ENCODE results near the gene ADGRB3. TPM values are rescaled to one million over a fixed set of nuclear protein-coding genes. Genes with fewer than 3 reads are reported as not detected.

Gene ADGRB3
- total and polyA plus RNA-seq, 8 donors, result 0.19 to 16.0 (median 0.61) TPM; not detected in 1

DNA sequence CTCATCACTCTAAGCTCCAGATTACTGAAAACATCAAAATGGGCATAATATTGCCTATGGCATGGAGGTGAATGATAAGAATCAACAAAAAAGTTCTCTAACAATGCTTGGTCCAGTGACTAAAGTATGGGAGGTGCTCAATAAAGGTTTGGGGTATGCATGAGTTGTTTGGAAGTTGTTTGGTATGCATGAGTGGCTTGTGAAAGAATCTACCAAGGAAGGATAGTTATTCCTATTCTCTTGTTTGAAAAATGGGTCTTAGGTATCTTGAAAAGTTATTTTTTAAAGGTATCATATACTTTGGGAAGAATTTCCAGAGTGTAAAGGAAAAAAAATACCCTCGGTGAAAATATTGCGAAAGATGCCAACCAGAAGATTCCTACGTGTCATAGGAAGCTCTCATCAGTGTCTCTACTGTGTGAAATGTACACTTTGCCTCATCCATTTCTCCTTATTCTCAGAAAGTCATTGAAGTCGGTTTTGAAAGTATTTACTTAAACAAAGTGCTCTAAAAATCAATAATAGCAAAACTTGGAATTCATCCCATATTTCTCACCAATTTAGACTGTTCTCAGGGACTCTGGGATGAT, 449.8 kb downstream of the ADGRB3 start:
- H3K27ac ChIP-seq, result no peak overlapping the region
- intact Hi-C loops (cut with DNase I; ENCODE audit: low total_unique reads), result no loop called here
- H3K36me3 ChIP-seq, result no peaks in the 10 kb centered on the region
- no peak for DNase-seq
- 66 to 72% (median 72%) methylated on average over 4 of the region's 4 CpGs for WGBS, 5 donors
- no peak for TF ChIP-seq POLR2A (IDR thresholded peaks at IDR 0.05)
- H3K4me3 ChIP-seq, result no peak overlapping the region
- H3K9me3 ChIP-seq, result no peaks in the 10 kb centered on the region
- no peaks in the 10 kb centered on the region for H3K27me3 ChIP-seq
- H3K4me1 ChIP-seq, result no peaks in the 10 kb centered on the region

DNA sequence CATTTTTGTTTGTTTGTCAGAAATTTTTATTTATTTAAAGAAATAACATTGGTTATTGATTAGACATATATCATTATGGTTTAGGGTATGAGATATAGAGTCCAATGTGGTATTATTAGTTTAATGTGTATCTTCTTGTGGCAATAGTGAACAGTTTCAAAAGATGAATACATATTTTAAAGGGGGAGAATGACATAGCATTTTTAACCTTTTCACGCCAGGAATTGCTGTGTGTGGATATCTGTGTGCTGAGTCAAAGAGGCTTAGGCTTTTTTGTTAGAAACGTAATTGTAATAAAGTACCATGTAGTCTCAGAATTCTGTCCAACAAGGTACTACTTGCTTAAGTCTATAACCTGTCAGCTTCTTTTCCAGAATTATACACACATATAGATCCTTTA, 451.6 kb downstream of the ADGRB3 start:
- WGBS, 5 donors, result 81 to 89% (median 86%) methylated on average over 2 of the region's 2 CpGs
- TF ChIP-seq POLR2AphosphoS5 (IDR thresholded peaks at IDR 0.05) (no peak), EP300 (IDR thresholded peaks at IDR 0.05) (no peak), POLR2A (IDR thresholded peaks at IDR 0.05) (no peak)
- TF ChIP-seq, protein P1, sequence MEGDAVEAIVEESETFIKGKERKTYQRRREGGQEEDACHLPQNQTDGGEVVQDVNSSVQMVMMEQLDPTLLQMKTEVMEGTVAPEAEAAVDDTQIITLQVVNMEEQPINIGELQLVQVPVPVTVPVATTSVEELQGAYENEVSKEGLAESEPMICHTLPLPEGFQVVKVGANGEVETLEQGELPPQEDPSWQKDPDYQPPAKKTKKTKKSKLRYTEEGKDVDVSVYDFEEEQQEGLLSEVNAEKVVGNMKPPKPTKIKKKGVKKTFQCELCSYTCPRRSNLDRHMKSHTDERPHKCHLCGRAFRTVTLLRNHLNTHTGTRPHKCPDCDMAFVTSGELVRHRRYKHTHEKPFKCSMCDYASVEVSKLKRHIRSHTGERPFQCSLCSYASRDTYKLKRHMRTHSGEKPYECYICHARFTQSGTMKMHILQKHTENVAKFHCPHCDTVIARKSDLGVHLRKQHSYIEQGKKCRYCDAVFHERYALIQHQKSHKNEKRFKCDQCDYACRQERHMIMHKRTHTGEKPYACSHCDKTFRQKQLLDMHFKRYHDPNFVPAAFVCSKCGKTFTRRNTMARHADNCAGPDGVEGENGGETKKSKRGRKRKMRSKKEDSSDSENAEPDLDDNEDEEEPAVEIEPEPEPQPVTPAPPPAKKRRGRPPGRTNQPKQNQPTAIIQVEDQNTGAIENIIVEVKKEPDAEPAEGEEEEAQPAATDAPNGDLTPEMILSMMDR (IDR thresholded peaks at IDR 0.05), result no peak
- Histone ChIP-seq H3K4me3 (no peak overlapping the region), H3K9me3 (no peaks in the 10 kb centered on the region), H3K4me1 (no peaks in the 10 kb centered on the region), H3K27me3 (no peaks in the 10 kb centered on the region), H3K27ac (no peak overlapping the region), H3K36me3 (no peaks in the 10 kb centered on the region)
- intact Hi-C loops (cut with DNase I; ENCODE audit: low total_unique reads), result no loop called here
- no peak for DNase-seq

DNA sequence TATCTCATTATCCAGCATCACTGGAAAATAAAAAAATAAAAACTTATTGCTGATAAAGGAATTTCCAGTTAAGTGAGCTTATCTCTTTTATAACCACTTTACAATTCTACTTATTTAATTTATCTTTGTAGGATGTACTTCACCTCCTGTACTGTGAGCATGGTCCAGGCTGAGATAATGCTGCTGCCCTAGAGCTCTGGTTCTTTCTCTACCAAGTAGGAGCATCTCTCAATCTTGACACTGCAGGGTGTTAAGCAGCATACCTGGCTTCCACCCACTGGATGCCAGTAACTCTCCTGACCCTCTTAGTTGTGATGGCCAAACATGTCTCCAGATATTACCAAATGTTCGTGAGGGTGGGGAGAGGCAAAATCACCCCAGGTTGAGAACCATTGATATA, 454.5 kb downstream of the ADGRB3 start:
- intact Hi-C loops (cut with DNase I; ENCODE audit: low total_unique reads), result no loop called here
- no peaks in the 10 kb centered on the region for H3K27me3 ChIP-seq
- TF ChIP-seq, protein P1 (IDR thresholded peaks at IDR 0.05), result no peak
- no peak for DNase-seq
- H3K4me3 ChIP-seq, result no peak overlapping the region
- no peak overlapping the region for H3K27ac ChIP-seq
- 63 to 73% (median 65%) methylated on average over 1 of the region's 1 CpG for WGBS, 5 donors
- H3K9me3 ChIP-seq, result no peaks in the 10 kb centered on the region
- H3K36me3 ChIP-seq, result no peaks in the 10 kb centered on the region
- no peaks in the 10 kb centered on the region for H3K4me1 ChIP-seq

DNA sequence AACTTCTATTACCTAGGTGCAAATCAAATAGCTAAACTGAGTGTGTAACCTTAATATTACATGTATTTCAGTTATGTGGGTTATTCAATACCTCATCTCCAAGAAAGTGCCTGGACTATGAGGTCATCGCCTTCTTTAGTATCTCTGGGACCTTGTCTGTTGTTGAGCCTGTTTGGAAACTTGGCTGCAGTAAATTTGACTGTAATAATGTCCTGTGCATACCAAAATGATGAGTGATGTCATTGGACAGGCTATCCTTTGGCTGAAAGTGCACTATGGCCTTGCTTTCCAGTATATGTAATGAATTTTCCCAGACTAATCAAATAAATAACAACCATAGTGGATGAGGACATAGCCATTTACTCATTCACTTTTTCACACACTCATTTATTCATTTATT, 455.1 kb downstream of the ADGRB3 start:
- Histone ChIP-seq H3K4me1 (no peaks in the 10 kb centered on the region), H3K36me3 (no peaks in the 10 kb centered on the region), H3K27me3 (no peaks in the 10 kb centered on the region), H3K9me3 (no peaks in the 10 kb centered on the region), H3K4me3 (no peak overlapping the region), H3K27ac (no peak overlapping the region)
- WGBS, 5 donors, result 53 to 80% (median 70%) methylated on average over 1 of the region's 1 CpG
- DNase-seq, result no peak
- intact Hi-C loops (cut with DNase I; ENCODE audit: low total_unique reads), result no loop called here
- TF ChIP-seq POLR2A (IDR thresholded peaks at IDR 0.05) (no peak), POLR2AphosphoS5 (IDR thresholded peaks at IDR 0.05) (no peak), EP300 (IDR thresholded peaks at IDR 0.05) (no peak)
- TF ChIP-seq, protein P1 (IDR thresholded peaks at IDR 0.05), result no peak

DNA sequence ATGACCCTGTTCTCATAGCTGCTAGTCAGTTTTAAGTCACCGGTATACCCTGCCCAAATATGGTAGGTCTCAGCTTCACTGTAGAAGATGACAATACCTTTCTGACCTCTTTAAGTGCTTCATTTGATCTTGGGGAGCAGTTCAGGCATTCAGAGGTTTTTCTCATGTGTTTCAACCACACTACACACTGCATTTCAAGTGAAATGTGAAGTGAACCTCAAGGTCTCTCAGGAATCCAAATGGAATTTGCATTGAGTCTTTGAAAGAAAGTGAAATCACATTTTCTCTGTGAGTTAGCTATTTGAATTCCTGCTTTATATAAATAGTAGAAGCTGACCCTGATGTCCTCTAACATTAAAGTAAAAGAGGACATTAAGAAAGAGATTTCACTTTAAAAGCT, 461.6 kb downstream of the ADGRB3 start:
- WGBS, 5 donors, result 34 to 74% (median 47%) methylated on average over 1 of the region's 1 CpG
- TF ChIP-seq POLR2A (IDR thresholded peaks at IDR 0.05) (no peak), POLR2AphosphoS5 (IDR thresholded peaks at IDR 0.05) (no peak), EP300 (IDR thresholded peaks at IDR 0.05) (no peak)
- TF ChIP-seq, protein P1 (IDR thresholded peaks at IDR 0.05), result no peak
- no peak overlapping the region for H3K27ac ChIP-seq
- intact Hi-C loops (cut with DNase I; ENCODE audit: low total_unique reads), result no loop called here
- no peaks in the 10 kb centered on the region for H3K9me3 ChIP-seq
- H3K4me1 ChIP-seq, result no peaks in the 10 kb centered on the region
- no peak for DNase-seq
- H3K27me3 ChIP-seq, result no peaks in the 10 kb centered on the region
- H3K4me3 ChIP-seq, result no peak overlapping the region
- H3K36me3 ChIP-seq, result no peaks in the 10 kb centered on the region
